ENCODE data around the gene FBXO11.

DNA sequence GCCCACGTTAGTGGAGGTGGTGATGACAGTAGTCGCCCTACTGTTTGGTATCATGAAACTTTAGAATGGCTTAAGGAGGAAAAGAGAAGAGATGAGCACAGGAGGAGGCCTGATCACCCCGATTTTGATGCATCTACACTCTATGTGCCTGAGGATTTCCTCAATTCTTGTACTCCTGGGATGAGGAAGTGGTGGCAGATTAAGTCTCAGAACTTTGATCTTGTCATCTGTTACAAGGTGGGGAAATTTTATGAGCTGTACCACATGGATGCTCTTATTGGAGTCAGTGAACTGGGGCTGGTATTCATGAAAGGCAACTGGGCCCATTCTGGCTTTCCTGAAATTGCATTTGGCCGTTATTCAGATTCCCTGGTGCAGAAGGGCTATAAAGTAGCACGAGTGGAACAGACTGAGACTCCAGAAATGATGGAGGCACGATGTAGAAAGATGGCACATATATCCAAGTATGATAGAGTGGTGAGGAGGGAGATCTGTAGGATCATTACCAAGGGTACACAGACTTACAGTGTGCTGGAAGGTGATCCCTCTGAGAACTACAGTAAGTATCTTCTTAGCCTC, 107.2 kb downstream of the FBXO11 start:
- TF ChIP-seq, protein P1, sequence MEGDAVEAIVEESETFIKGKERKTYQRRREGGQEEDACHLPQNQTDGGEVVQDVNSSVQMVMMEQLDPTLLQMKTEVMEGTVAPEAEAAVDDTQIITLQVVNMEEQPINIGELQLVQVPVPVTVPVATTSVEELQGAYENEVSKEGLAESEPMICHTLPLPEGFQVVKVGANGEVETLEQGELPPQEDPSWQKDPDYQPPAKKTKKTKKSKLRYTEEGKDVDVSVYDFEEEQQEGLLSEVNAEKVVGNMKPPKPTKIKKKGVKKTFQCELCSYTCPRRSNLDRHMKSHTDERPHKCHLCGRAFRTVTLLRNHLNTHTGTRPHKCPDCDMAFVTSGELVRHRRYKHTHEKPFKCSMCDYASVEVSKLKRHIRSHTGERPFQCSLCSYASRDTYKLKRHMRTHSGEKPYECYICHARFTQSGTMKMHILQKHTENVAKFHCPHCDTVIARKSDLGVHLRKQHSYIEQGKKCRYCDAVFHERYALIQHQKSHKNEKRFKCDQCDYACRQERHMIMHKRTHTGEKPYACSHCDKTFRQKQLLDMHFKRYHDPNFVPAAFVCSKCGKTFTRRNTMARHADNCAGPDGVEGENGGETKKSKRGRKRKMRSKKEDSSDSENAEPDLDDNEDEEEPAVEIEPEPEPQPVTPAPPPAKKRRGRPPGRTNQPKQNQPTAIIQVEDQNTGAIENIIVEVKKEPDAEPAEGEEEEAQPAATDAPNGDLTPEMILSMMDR (conservative IDR thresholded peaks at IDR 0.05): no peak
- no peak for TF ChIP-seq EZH2 (IDR thresholded peaks at IDR 0.05; ENCODE audit: low read depth)

Data from PC-9 (cell line).